ENCODE measurements around the gene MAMSTR.

The MAMSTR gene

DNA sequence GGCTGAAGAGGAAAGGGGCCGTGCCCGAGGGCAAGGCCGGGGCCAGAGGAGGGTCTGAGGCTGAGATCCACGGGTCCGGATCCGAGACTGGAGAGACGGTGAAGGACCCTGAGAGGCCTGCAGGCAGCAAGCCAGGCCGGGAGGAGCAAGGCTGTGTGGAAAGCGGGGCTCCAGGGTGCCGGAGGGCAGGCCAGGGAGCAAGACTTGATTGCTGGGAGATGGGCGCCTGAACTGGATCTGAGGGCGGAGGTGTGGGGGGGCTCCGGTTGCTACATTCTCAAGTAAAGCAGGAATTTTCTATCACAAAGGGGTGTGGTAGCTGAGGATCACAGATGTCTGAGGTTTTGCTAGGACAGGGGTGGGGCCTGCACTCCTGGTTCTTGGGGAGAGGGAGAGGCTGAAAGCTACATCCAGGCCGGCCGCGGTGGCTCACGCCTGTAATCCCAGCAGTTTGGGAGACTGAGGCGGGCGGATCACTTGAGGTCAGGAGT is 3.8 kb downstream of the MAMSTR start:
- Histone ChIP-seq H3K27ac (ENCODE audit: low read depth, low read length) (no peak overlapping the region), H4K20me1 (ENCODE audit: control insufficient read depth, insufficient read depth, low read depth, low read length) (no peaks in the 10 kb centered on the region), H3K36me3 (ENCODE audit: control insufficient read depth, low read length) (no peaks in the 10 kb centered on the region), H3K9me3 (ENCODE audit: control insufficient read depth, insufficient read depth, low read length) (no peaks in the 10 kb centered on the region), H3K4me2 (ENCODE audit: low read length) (peak overlapping the region; percentile 98), H3K79me2 (ENCODE audit: control insufficient read depth, low read length) (peaks cover 7% of the 10 kb centered on the region), H3K4me1 (ENCODE audit: control insufficient read depth, low read length) (peaks cover 30% of the 10 kb centered on the region), H3F3A (ENCODE audit: control insufficient read depth, insufficient read depth) (peaks cover 3% of the 10 kb centered on the region; the same call in 1 of the 2 replicates), H3K4me3 (ENCODE audit: low read length) (peak overlapping the region; percentile 89), H3K9me2 (replicated peaks; ENCODE audit: control insufficient read depth, low read length) (no peaks in the 10 kb centered on the region), H3K27me3 (ENCODE audit: control insufficient read depth, low read length) (no peaks in the 10 kb centered on the region)
- TF ChIP-seq, protein P1, sequence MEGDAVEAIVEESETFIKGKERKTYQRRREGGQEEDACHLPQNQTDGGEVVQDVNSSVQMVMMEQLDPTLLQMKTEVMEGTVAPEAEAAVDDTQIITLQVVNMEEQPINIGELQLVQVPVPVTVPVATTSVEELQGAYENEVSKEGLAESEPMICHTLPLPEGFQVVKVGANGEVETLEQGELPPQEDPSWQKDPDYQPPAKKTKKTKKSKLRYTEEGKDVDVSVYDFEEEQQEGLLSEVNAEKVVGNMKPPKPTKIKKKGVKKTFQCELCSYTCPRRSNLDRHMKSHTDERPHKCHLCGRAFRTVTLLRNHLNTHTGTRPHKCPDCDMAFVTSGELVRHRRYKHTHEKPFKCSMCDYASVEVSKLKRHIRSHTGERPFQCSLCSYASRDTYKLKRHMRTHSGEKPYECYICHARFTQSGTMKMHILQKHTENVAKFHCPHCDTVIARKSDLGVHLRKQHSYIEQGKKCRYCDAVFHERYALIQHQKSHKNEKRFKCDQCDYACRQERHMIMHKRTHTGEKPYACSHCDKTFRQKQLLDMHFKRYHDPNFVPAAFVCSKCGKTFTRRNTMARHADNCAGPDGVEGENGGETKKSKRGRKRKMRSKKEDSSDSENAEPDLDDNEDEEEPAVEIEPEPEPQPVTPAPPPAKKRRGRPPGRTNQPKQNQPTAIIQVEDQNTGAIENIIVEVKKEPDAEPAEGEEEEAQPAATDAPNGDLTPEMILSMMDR (IDR thresholded peaks at IDR 0.05; ENCODE audit: low read depth, low read length, poor library complexity, severe bottlenecking): no peak
- TF ChIP-seq EZH2phosphoT487 (IDR thresholded peaks at IDR 0.05; ENCODE audit: borderline replicate concordance, low read length): no peak

DNA sequence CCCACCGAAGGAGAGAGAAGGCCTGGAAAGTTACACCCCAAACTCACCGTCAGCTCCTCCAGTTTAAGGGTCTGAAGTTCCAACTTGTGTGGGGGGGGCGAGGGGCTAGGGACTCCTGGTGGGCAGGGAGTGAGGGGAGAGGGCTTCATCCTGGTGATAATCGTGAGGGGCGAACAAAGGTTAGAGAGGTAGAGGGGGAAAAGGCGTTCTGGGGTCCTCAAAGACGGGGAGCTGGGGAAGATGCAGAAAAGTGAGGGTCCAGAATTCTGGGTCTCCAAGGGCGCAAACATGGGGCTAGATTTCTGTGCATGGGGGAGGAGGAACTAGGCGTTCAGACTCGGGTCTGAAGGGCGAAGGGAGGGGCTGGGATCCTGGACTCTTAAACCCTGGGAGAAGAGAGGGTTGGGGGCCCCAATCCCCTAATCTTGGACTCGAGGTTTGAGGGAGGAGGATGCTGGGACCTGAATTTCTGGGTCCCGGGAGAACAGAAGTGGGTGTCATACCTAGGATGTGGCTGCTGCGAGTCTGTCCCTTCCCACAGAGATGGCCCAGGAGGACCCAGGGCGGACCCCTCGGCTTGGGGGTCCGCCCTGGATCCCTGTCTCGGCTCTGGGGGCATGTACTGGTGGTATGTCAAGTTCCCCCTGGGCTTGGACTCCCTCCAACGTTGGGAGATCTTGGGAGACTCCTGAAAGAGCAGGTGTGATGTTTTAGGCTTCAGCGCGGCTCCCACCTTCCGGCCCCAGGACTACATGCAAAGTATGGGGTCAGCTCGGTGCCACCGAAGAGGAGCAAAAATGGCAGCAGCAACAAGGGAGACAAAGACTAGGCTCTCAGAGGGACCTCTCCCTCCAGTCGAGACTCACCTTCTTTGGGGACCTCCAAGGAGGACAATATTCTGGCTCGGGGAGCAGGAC is 4.5 kb downstream of the MAMSTR start:
- no peaks in the 10 kb centered on the region for H3K9me2 ChIP-seq (replicated peaks; ENCODE audit: control insufficient read depth, low read length)
- peak overlapping the region; percentile 89 for H3K4me3 ChIP-seq (ENCODE audit: low read length)
- no peaks in the 10 kb centered on the region for H3K36me3 ChIP-seq (ENCODE audit: control insufficient read depth, low read length)
- H3K27ac ChIP-seq (ENCODE audit: low read depth, low read length): peak overlapping the region; percentile 56
- peaks cover 25% of the 10 kb centered on the region for H3K4me1 ChIP-seq (ENCODE audit: control insufficient read depth, low read length)
- peak overlapping the region; percentile 98 for H3K4me2 ChIP-seq (ENCODE audit: low read length)
- no peaks in the 10 kb centered on the region for H3K9me3 ChIP-seq (ENCODE audit: control insufficient read depth, insufficient read depth, low read length)
- H3K27me3 ChIP-seq (ENCODE audit: control insufficient read depth, low read length): no peaks in the 10 kb centered on the region
- H4K20me1 ChIP-seq (ENCODE audit: control insufficient read depth, insufficient read depth, low read depth, low read length): no peaks in the 10 kb centered on the region
- peaks cover 3% of the 10 kb centered on the region; the same call in 1 of the 2 replicates for H3F3A ChIP-seq (ENCODE audit: control insufficient read depth, insufficient read depth)
- TF ChIP-seq EZH2phosphoT487 (IDR thresholded peaks at IDR 0.05; ENCODE audit: borderline replicate concordance, low read length): no peak
- TF ChIP-seq, protein P1 (IDR thresholded peaks at IDR 0.05; ENCODE audit: low read depth, low read length, poor library complexity, severe bottlenecking): no peak
- peaks cover 7% of the 10 kb centered on the region for H3K79me2 ChIP-seq (ENCODE audit: control insufficient read depth, low read length)

DNA sequence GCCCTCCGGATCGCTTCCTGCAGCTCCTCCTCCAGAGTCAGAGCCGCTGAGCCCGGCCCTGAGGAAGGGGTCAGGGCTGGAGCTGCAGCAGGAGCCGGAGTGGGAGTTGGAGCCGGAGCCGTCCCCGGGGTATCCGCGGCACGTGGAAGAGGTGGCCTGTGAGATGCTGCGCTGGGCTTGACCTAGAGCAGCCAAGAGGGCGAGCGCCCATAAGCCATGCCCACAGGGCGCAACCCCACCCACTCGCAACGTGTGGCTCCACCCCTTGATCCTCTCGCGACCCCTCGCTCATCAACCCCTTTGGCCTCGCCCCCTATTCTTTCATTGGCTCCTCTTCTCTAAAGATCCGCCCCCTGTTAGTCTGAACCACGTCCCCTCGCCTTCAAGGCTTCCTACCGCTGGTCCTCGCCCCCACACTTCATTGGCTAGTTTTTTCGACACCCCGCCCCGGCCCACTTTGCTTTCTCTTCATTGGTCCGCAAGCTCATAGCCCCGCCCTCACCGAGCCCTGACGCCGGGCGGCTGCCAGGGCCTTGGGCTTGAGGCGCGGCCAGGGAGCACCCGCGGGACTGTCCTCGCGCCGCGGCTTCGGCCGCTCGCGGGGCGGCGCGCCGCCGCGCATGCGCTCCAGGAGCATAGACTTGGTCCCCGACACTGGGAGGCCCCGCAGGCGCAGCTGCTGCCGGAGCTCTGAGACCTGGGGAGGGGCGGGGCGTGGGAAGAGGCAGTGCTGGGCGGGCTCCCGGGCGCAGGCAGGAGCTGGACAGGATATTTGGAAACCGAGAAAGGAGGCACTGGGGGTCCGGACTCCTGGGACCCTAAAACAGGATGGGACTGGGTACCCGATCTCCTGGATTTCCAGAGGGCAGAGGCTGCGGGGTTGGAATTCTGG is 5.4 kb downstream of the MAMSTR start:
- Histone ChIP-seq H3K4me2 (ENCODE audit: low read length) (peak overlapping the region; percentile 98), H3K27me3 (ENCODE audit: control insufficient read depth, low read length) (no peaks in the 10 kb centered on the region), H3F3A (ENCODE audit: control insufficient read depth, insufficient read depth) (peaks cover 3% of the 10 kb centered on the region; the same call in 1 of the 2 replicates), H3K9me3 (ENCODE audit: control insufficient read depth, insufficient read depth, low read length) (no peaks in the 10 kb centered on the region), H3K79me2 (ENCODE audit: control insufficient read depth, low read length) (peaks cover 7% of the 10 kb centered on the region), H4K20me1 (ENCODE audit: control insufficient read depth, insufficient read depth, low read depth, low read length) (no peaks in the 10 kb centered on the region), H3K27ac (ENCODE audit: low read depth, low read length) (peak overlapping the region; percentile 56), H3K9me2 (replicated peaks; ENCODE audit: control insufficient read depth, low read length) (no peaks in the 10 kb centered on the region), H3K4me3 (ENCODE audit: low read length) (peak overlapping the region; percentile 89), H3K36me3 (ENCODE audit: control insufficient read depth, low read length) (no peaks in the 10 kb centered on the region), H3K4me1 (ENCODE audit: control insufficient read depth, low read length) (peaks cover 22% of the 10 kb centered on the region)
- no peak for TF ChIP-seq EZH2phosphoT487 (IDR thresholded peaks at IDR 0.05; ENCODE audit: borderline replicate concordance, low read length)
- TF ChIP-seq, protein P1 (IDR thresholded peaks at IDR 0.05; ENCODE audit: low read depth, low read length, poor library complexity, severe bottlenecking): no peak

All from DOHH2 (cell line).